Lower leg skin (tissue), 3 donors: ENCODE data around the gene PATJ.

Source experiments
- CTCF ChIP-seq, 3 donors: fragments of 450-650 bp; IDR thresholded peaks; one replicate each; pipeline ENCODE4 v1.5.1; 2016; ENCODE audit warnings: antibody characterized with exemption in 3 of 3, mild to moderate bottlenecking in 3 of 3, moderate library complexity in 2 of 3
- POLR2A ChIP-seq, 2 donors: fragments of 450-650 bp; IDR thresholded peaks; one replicate each; pipeline ENCODE4 v1.6.1; 2016 to 2017; ENCODE audit warnings: antibody characterized with exemption in 2 of 2, mild to moderate bottlenecking in 1 of 2, moderate library complexity in 1 of 2

GRCh38 chr1:61740751-61741700 lies 1.3 kb upstream of the PATJ start:
- TF ChIP-seq CTCF (IDR thresholded peaks at IDR 0.05) (no peak), POLR2A (IDR thresholded peaks at IDR 0.05) (no peak)
